GM18517 (cell line): ENCODE results near the gene BAZ1A.
"Not testable (repeated sequence)": the region's sequence is repeated elsewhere in the genome, so short reads cannot be mapped to it uniquely, and the experiment has no call there.

Source experiments
- ATAC-seq: cut with Tn5 transposase; IDR thresholded peaks from one replicate; pipeline ENCODE4 v1.9.1; 2021; ENCODE audit warnings: mild to moderate bottlenecking, moderate library complexity; ENCODE audit not compliant: unreplicated experiment

Gene BAZ1A

DNA sequence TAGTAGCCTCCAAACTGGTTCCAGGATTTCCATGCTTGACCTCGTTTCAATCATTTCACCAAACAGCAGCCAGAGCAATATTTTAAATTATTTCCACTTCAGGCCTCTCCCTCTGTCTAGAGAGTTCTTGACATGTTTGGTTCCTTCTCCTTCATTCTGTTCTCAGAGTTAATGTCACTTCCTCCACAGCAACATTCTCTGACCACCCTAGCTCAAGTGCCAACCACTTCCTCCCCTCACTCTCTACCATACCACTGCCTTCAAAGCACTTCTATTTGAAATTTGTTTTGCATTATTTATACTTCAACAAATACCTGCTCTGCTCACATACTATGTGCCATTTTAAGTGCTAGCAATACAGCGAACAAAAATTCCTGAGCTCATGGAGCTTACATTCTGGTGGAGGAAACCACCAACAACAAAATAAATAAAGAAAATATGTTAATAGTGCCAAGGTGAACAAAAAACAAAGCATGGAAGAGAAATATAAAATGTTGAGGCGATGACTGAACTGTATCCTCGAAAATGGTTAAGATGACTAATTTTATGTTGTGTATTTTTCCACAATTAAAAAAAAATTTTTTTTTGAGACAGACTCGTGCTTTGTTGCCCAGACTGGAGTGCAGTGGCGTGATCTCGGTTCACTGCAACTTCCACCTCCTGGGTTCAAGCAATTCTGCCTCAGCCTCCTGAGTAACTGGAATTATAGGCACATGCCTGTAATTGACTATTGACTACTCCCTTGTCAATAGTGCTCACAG, 17.3 kb downstream of the BAZ1A start:
- ATAC-seq, result no peak

DNA sequence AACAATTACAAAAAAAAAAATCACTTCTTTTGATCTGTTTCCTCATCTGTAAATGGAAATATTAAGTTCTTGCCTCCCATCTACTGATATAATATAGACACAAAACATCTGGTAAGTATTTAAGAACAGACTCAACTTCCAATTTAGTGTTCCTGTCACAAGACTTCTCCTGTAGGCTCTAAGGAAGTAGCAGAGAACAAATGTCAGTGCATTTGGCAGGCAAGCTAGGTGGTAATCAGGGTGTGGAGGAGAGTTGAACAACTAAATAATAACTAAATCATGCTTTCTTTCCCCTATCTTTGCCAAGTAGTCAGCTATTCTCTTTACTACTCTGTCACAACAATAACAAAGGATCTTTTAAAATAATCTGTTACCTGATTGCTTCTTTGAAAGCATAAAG, 22.1 kb downstream of the BAZ1A start:
- ATAC-seq, result no peak

- no peak for ATAC-seq
These were observed 23.8 kb downstream of the BAZ1A start for GRCh38 chr14:34851395-34851794.

GRCh38 chr14:34845869-34846268, 29.3 kb downstream of the BAZ1A start:
- no peak for ATAC-seq

- peak; percentile 56 for ATAC-seq
These were observed 32.1 kb downstream of the BAZ1A start for GRCh38 chr14:34843011-34843554.

DNA sequence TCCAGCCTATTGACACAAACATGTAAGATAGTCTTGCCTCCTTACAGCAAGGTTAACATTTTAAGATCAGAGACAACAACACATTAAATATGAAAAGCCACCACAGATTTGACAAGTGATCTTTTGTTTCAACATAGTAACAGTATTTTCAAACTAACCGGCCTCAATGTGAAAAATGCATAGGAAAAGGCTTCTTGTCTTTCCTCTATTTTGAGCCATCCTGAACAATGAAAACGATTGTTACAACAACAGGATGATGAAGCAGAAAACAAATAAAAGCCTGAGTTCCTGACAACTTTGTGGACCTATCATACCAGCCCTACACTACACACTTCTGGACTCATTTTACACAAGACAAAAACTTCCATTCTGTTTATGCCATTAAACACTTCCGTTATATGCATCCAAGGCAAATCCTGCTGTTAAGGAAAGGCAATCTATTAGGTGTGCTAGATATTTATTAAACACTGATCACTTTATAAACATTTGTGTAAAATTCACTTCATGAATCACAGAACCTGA, 37.3 kb downstream of the BAZ1A start:
- ATAC-seq, result no peak

DNA sequence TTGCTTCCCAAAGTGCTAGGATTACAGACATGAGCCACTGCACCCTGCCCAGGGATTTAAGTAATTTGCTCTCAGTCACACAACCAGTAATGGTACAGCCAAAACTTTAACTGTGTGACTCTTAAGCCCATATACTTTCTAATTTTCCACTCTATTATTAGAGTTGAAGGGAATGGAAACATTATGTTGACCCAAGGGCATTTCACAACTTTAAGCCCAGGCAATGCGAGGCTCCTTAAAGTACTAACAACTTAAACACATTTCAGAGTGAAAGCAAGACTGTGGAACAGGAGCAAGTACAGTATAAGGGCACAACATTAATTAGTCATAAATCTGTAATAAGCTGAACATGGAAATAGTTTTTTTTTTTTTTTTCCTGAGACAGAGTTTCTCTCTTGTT, 39.8 kb downstream of the BAZ1A start:
- no peak for ATAC-seq

- no peak for ATAC-seq
These were observed 41.3 kb downstream of the BAZ1A start for GRCh38 chr14:34833549-34834523.

GRCh38 chr14:34826661-34827060, 48.5 kb downstream of the BAZ1A start:
- no peak for ATAC-seq

- no peak for ATAC-seq
These were observed 50.3 kb downstream of the BAZ1A start for GRCh38 chr14:34824826-34825225.

DNA sequence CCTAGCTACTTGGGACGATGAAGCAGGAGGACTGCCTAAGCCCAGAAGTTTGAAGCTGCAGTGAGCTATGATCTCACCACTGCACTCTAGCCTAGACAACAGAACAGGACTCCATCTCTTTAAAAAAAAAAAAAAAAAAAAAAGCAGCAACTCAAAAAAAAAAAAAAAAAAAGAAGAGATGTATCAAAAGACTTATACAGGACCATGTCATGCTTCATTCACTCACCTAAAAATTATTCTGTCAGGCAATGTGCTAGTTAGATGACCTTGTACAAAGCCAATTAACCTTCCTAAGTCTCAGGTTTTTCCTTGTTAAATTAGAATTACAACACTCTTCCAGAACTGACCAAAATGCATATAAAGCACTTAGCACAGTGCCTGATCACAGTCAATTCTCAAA, 50.9 kb downstream of the BAZ1A start:
- no peak for ATAC-seq

DNA sequence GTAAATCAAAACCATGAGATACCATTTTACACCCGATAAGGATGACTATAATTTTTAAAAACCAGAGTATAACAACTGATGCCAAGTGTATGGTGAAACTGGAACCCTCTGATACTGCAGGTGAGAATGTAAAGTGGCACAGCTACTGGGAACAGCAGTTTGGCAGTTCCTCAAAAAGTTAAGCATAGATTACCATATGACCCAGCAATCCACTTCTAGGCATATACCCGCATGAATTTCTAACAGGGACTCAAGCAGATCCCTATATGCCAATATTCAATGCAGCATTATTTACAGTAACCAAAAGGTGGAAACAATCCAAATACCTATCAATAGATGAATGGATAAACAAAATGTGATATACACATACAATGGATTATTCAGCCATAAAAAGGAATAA, 57.4 kb downstream of the BAZ1A start:
- ATAC-seq, result no peak

DNA sequence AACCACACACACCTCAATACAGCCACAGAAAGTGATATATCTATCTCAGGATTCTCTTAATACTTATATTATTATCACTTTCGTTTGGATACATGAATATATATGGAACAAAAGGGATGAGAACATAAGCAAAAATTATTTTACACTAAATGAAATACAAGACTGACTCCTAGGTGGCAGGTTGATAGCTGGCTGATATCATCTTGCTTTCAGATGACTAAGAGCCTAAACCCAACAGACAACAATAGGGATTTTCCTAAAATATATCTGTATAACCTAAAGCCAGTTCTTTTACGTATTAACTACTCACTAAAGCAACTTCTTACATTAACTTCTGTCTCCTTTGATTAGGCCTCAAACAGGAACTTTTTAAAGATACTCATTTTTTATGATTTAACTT, 65.1 kb downstream of the BAZ1A start:
- no peak for ATAC-seq

- ATAC-seq, result no peak
These were observed 68.9 kb downstream of the BAZ1A start for GRCh38 chr14:34806257-34806656.

GRCh38 chr14:34804933-34805332, 70.2 kb downstream of the BAZ1A start:
- no peak for ATAC-seq

GRCh38 chr14:34798861-34799260, 76.3 kb downstream of the BAZ1A start:
- not testable (repeated sequence) for ATAC-seq

DNA sequence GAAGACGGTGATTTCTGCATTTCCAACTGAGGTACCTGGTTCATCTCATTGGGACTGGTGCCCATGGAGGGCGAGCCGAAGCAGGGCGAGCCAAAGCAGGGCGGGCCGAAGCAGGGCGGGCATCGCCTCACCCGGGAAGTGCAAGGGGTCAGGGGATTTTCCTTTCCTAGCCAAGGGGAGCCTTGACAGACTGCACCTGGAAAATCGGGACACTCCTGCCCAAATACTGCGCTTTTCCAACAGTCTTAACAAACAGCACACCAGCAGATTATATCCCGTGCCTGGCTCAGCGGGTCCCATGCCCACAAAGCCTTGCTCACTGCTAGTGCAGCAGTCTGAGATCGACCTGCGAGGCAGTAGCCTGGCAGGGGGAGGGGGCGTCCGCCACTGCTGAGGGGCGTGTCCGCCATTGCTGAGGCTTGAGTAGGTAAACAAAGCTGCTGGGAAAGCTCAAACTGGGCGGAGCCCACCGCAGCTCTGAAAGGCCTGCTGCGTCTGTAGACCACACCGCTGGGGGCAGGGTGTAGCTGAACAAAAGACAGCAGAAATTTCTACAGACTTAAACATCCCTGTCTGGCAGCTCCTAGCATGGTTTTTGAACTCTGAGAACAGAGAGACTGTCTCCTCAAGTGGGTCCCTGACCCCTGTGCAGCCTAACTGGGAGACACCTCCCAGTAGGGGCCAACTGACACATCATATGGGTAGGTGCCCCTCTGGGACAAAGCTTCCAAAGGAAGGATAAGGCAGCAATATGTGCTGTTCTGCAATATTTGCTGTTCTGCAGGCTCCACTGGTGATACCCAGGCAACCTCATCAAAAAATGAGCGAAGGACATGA, 77.2 kb downstream of the BAZ1A start:
- no peak for ATAC-seq

GRCh38 chr14:34796902-34797301, 78.3 kb downstream of the BAZ1A start:
- ATAC-seq, result no peak

DNA sequence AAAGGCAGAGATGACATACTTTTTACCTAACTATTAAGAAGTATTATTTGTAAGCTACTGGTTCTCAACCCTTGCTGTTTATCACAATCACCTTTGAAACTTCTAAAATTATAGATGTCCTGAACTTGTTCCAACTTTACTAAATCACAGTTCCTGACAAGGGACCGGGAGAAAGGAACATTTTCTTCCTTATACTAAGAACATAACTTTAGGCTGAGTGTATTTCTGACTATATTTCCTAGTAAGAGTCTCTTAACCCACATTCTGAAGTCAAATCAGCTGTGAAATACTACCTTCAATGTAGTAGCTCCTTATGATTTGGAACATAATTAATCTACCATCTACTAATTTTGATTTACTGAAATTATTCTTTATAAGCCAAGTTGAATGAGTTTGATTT, 80.2 kb downstream of the BAZ1A start:
- no peak for ATAC-seq

DNA sequence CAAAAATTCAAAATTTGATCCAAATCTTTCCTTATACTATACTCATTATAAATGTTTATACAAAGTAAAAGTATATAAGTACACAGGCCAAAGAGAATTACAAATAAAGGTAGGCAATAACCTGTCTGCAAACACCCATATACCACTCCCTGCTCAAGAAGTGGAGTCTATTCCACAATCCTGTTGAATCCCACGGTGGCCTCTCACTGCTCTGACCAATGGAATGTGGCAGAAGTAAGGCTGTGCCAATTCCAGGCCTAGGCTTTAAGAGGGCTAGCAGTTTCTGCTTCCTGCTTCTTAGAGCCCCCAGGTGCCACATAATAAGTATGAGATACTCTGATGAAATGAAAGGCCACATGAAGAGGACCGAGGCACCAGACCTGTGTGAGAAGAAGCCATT, 80.9 kb downstream of the BAZ1A start:
- no peak for ATAC-seq

- no peak for ATAC-seq
These were observed 82.6 kb downstream of the BAZ1A start for GRCh38 chr14:34792598-34792997.
